Stimulated activated effector memory CD8-positive, alpha-beta T cell treated with anti-CD3 and anti-CD28 coated beads, Interleukin-12 subunit alpha, Interleukin-12 subunit beta, amount 100 ng/mL, for 72 hours (primary cell): ENCODE measurements around the gene SCML1.
"Not testable (repeated sequence)": the region's sequence is repeated elsewhere in the genome, so short reads cannot be mapped to it uniquely, and the experiment has no call there.

Experiments used
- ATAC-seq: fragments of 150-1000 bp; cut with Tn5 transposase; 2 replicates; pipeline ENCODE4 v1.10.0; 2021
- DNase-seq, 2 donors: peaks; one replicate each; pipeline ENCODE4 v3.0.0; 2021 to 2022; ENCODE audit warnings: low spot score in 2 of 2
- H3K27ac Mint-ChIP-seq: one replicate; pipeline ENCODE4 v1.8.0; 2022; ENCODE audit warnings: mild to moderate bottlenecking, mixed read lengths
- H3K36me3 Mint-ChIP-seq: one replicate; pipeline ENCODE4 v1.8.0; 2022; ENCODE audit warnings: mild to moderate bottlenecking, mixed read lengths
- H3K4me1 Mint-ChIP-seq: one replicate; pipeline ENCODE4 v1.8.0; 2022; ENCODE audit warnings: mixed read lengths
- H3K4me3 Mint-ChIP-seq: one replicate; pipeline ENCODE4 v1.8.0; 2022; ENCODE audit warnings: mild to moderate bottlenecking, mixed read lengths
- H3K9me3 Mint-ChIP-seq: one replicate; pipeline ENCODE4 v1.8.0; 2022; ENCODE audit warnings: mixed read lengths

Gene SCML1

DNA sequence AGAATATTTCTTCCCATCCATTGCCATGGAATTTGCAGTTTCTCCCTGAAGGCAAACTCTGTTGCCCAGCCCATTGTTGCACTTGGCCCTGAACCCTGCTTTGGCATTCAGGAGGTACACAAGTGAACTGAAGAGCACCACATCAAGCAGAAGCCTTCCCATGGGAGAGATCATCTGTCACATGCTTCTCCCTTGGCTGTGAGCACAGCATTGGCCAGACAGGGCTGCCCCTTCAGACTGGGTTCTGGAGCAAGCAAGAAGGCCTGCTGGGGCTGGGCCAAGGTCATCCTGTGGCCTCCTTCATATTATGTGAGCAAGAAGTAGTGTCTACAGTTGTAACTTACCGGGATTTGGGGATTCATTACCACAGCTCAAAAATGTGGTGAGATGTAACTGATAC is 22.7 kb downstream of the SCML1 start:
- Mint-ChIP-seq H3K9me3 (no peaks in the 10 kb centered on the region), H3K27ac (no peak overlapping the region), H3K4me1 (no peaks in the 10 kb centered on the region), H3K4me3 (no peak overlapping the region), H3K36me3 (no peaks in the 10 kb centered on the region)
- DNase-seq (no peak), ATAC-seq (no peak)

GRCh38 chrX:17767734-17768133 is 30.4 kb downstream of the SCML1 start:
- Mint-ChIP-seq H3K27ac (no peak overlapping the region), H3K36me3 (no peaks in the 10 kb centered on the region), H3K9me3 (no peaks in the 10 kb centered on the region), H3K4me1 (no peaks in the 10 kb centered on the region), H3K4me3 (no peak overlapping the region)
- no peak for DNase-seq
- ATAC-seq, result no peak

GRCh38 chrX:17768997-17769396 is 31.7 kb downstream of the SCML1 start:
- Mint-ChIP-seq H3K27ac (no peak overlapping the region), H3K36me3 (no peaks in the 10 kb centered on the region), H3K4me1 (no peaks in the 10 kb centered on the region), H3K9me3 (no peaks in the 10 kb centered on the region), H3K4me3 (no peak overlapping the region)
- ATAC-seq, result no peak
- no peak for DNase-seq

GRCh38 chrX:17769701-17770269 is 32.5 kb downstream of the SCML1 start:
- H3K36me3 Mint-ChIP-seq, result no peaks in the 10 kb centered on the region
- DNase-seq (no peak), ATAC-seq (peak; percentile 39)
- H3K9me3 Mint-ChIP-seq, result no peaks in the 10 kb centered on the region
- H3K27ac Mint-ChIP-seq, result no peak overlapping the region
- H3K4me3 Mint-ChIP-seq, result no peak overlapping the region
- H3K4me1 Mint-ChIP-seq, result no peaks in the 10 kb centered on the region

- H3K36me3 Mint-ChIP-seq, result no peaks in the 10 kb centered on the region
- H3K27ac Mint-ChIP-seq, result no peak overlapping the region
- no peaks in the 10 kb centered on the region for H3K9me3 Mint-ChIP-seq
- no peak overlapping the region for H3K4me3 Mint-ChIP-seq
- H3K4me1 Mint-ChIP-seq, result no peaks in the 10 kb centered on the region
- no peak for DNase-seq
- no peak for ATAC-seq
These were observed 36.1 kb downstream of the SCML1 start for GRCh38 chrX:17773221-17773876.

DNA sequence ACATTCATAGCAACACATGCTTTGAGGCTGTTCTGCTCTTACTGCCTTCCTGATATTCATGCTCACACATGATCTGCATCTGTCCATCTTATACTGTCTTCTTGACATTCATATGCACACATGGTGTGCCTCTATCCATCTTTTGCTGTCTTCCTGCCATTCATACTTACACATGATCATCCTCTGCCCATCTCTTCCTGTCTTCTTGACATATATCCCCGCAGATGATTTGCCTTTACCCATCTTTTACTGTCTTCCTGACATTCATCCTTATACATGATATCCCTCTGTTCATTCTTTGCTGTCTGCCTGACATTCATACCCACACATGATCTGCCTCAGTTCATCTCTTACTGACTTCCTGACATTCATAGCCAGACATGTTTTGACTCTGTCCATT is 36.8 kb downstream of the SCML1 start:
- Mint-ChIP-seq H3K4me3 (no peak overlapping the region), H3K36me3 (no peaks in the 10 kb centered on the region), H3K4me1 (no peaks in the 10 kb centered on the region), H3K9me3 (no peaks in the 10 kb centered on the region), H3K27ac (no peak overlapping the region)
- DNase-seq, result no peak
- no peak for ATAC-seq

DNA sequence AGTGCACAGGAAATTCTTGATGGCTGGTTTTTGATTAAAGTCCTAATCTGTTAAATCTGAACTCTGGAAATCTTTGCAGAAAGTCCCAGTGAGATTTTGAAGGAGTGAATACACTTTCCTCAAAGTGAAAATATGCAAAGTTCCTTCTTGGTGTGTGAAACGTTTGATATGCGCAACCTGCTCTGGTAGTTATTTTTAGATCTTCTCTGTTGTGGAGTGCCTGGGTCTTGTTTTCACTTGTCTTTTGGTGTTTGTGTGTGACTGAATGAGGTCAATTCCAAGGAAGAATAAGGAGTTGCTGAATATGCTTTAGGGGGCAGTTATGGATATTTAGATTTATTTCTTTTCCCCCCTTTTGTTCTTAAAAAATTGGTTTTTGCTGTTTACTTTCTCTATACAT is 41.7 kb downstream of the SCML1 start:
- Mint-ChIP-seq H3K4me1 (no peaks in the 10 kb centered on the region), H3K27ac (no peak overlapping the region)
- no peak for ATAC-seq

DNA sequence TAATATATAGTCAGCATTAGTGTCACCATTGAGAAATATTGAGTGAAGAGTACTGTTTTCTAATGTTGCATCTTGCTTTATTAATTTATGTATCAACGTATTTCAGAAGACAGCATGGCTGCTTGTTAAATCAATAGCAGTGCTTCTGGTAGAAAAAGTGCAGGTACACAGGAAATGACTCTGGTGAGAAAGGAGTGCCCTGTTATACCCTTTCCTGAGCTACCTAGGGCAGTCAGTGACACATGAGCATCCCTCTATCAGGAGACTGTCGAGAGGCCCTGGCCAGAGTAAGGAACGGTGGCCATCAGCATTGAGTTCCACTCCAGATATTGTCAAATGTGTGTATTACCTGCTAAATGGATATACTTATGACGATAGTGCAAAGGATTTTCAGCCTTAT is 42.1 kb downstream of the SCML1 start:
- no peak for ATAC-seq
- no peak overlapping the region for H3K4me3 Mint-ChIP-seq
- no peak overlapping the region for H3K27ac Mint-ChIP-seq
- DNase-seq, result no peak
- H3K36me3 Mint-ChIP-seq, result no peaks in the 10 kb centered on the region
- no peaks in the 10 kb centered on the region for H3K4me1 Mint-ChIP-seq
- no peaks in the 10 kb centered on the region for H3K9me3 Mint-ChIP-seq

More for the DNA sequence above, 41.7 kb downstream of the SCML1 start:
- Mint-ChIP-seq H3K36me3 (no peaks in the 10 kb centered on the region), H3K9me3 (no peaks in the 10 kb centered on the region), H3K4me3 (no peak overlapping the region)
- no peak for DNase-seq

- not testable (repeated sequence) for H3K36me3 Mint-ChIP-seq, H3K27ac Mint-ChIP-seq, H3K4me3 Mint-ChIP-seq, H3K9me3 Mint-ChIP-seq, H3K4me1 Mint-ChIP-seq, DNase-seq, ATAC-seq
These were observed 49.5 kb downstream of the SCML1 start for GRCh38 chrX:17786554-17787347.

DNA sequence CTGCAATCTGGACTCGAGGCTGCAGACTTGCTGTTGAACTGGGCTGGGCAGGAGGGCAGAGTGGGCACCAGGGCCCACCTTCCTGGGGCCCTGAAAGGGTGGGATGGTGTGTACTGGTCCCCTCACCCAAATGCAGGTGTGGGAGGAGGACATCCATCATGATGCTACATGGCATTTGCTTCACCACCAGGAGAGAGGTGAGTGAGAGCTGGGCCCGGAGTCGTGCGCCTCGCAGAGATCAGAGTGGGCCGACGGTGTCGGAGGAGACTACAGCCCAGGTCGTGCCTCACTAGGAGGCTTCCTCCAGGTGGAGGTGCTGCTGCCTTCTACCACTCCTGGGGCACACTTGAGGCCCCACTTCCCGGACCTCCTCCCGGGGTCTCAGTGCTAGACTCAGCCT is 50.3 kb downstream of the SCML1 start:
- Mint-ChIP-seq H3K27ac (no peak overlapping the region), H3K4me3 (no peak overlapping the region), H3K36me3 (no peaks in the 10 kb centered on the region), H3K9me3 (no peaks in the 10 kb centered on the region), H3K4me1 (no peaks in the 10 kb centered on the region)
- no peak for ATAC-seq
- no peak for DNase-seq

- H3K4me3 Mint-ChIP-seq, result no peak overlapping the region
- no peaks in the 10 kb centered on the region for H3K9me3 Mint-ChIP-seq
- DNase-seq (no peak), ATAC-seq (no peak)
- H3K36me3 Mint-ChIP-seq, result no peaks in the 10 kb centered on the region
- no peak overlapping the region for H3K27ac Mint-ChIP-seq
- no peaks in the 10 kb centered on the region for H3K4me1 Mint-ChIP-seq
These were observed 51.1 kb downstream of the SCML1 start for GRCh38 chrX:17788439-17788838.

DNA sequence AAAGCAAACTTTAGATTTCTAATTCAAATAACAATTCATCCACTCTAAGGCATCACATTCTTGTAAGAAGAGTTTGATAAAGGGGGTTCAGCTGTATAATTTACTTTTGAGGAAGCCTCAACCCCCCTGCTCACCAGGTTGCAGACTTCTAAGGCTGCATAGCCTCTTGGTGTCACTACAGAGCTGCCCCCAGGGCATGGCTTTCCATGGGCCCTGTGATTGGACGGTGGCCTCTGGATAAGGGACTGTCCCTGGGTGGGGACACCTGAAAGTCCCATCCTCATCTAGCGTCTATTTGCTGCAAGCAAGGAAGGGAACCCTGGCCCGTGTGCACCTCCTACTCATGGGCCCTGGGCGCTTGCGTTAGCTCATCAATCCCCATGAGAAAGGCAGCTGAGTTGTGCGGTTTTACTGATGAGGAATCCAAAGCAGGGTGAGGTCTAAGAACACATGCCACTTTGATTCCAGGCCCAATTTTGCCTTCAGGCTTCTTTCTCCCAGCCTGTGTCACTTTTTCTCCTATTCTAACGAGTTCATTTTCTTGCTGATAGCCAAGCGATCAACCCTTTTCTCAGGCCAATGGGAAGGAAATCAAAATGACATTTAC is 51.8 kb downstream of the SCML1 start:
- DNase-seq, result no peak
- ATAC-seq, result no peak
- H3K27ac Mint-ChIP-seq, result no peak overlapping the region
- H3K9me3 Mint-ChIP-seq, result no peaks in the 10 kb centered on the region
- H3K4me3 Mint-ChIP-seq, result no peak overlapping the region
- no peaks in the 10 kb centered on the region for H3K4me1 Mint-ChIP-seq
- no peaks in the 10 kb centered on the region for H3K36me3 Mint-ChIP-seq

DNA sequence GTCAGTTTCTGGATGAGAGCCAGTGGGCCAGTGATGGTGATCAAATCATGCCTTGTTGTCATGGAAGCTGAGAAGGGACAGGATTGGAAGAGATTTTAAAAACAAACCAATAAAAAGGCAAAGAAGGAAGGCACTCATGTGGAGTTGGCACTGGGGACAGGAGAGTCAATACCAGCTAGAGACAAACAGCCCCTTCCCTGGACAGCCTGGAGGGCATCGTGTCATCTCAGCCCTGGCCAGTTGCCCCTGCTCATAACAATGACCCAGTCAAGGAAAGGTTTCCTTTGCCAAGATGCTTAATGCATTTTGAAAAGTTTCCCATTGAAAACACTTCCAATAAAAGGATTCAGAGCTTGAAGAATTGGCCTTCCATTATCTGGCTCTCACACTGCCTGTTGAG is 55.5 kb downstream of the SCML1 start:
- Mint-ChIP-seq H3K27ac (no peak overlapping the region), H3K4me1 (no peaks in the 10 kb centered on the region), H3K36me3 (no peaks in the 10 kb centered on the region), H3K9me3 (no peaks in the 10 kb centered on the region), H3K4me3 (no peak overlapping the region)
- DNase-seq (no peak), ATAC-seq (no peak)

GRCh38 chrX:17798921-17799320 is 61.6 kb downstream of the SCML1 start:
- H3K27ac Mint-ChIP-seq, result no peak overlapping the region
- no peak for DNase-seq

GRCh38 chrX:17801431-17801830 is 64.1 kb downstream of the SCML1 start:
- DNase-seq (no peak), ATAC-seq (no peak)
- H3K4me3 Mint-ChIP-seq, result no peak overlapping the region
- H3K4me1 Mint-ChIP-seq, result no peaks in the 10 kb centered on the region
- no peaks in the 10 kb centered on the region for H3K36me3 Mint-ChIP-seq
- H3K9me3 Mint-ChIP-seq, result no peaks in the 10 kb centered on the region
- no peak overlapping the region for H3K27ac Mint-ChIP-seq

More at GRCh38 chrX:17798921-17799320, 61.6 kb downstream of the SCML1 start:
- H3K36me3 Mint-ChIP-seq, result no peaks in the 10 kb centered on the region
- ATAC-seq, result no peak
- H3K4me3 Mint-ChIP-seq, result no peak overlapping the region
- no peaks in the 10 kb centered on the region for H3K9me3 Mint-ChIP-seq
- H3K4me1 Mint-ChIP-seq, result no peaks in the 10 kb centered on the region

- no peaks in the 10 kb centered on the region for H3K36me3 Mint-ChIP-seq
- DNase-seq (no peak), ATAC-seq (no peak)
- H3K4me3 Mint-ChIP-seq, result no peak overlapping the region
- H3K9me3 Mint-ChIP-seq, result no peaks in the 10 kb centered on the region
- H3K4me1 Mint-ChIP-seq, result no peaks in the 10 kb centered on the region
- H3K27ac Mint-ChIP-seq, result no peak overlapping the region
These were observed 65.5 kb downstream of the SCML1 start for GRCh38 chrX:17802756-17803155.
